ENCODE measurements around the gene STRA6. TPM values are rescaled to one million over a fixed set of nuclear protein-coding genes. Genes with fewer than 3 reads are reported as not detected.

Gene STRA6
- total and polyA plus RNA-seq, 2 of the 8 experiments (the other 6 are each of a cell fraction or from before 2014, with no cell fraction given), result 9.3 to 14.5 TPM

DNA sequence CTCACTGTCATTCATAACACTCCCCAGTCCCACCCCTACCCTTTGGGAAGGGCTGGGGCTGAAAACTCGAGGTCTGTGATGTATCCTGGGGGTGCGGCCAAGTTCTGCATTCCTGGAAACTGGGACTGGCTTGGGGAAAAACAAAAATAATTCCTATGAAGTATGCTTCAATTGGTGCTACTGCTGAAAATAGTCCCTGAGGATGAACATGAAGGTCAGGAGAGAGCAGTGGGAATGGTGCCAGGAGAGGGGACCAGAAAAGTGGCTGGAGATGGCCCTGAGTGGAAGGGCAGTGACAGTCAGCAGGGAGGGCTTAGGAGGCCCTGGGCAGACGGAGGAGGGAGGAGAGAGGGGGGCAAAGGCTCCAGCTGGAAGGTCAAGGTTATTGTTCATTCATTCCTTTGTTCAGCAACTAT lies 33.9 kb downstream of the STRA6 start (continued):
- TF ChIP-seq NANOG (IDR thresholded peaks at IDR 0.05; ENCODE audit: insufficient read depth, low read depth, low read length, poor library complexity, severe bottlenecking), result no peak
- no peak for TF ChIP-seq TAF1 (IDR thresholded peaks at IDR 0.05; ENCODE audit: low read depth, low read length)
- TF ChIP-seq CREB1 (IDR thresholded peaks at IDR 0.05), result no peak
- no peak for TF ChIP-seq CHD1 (IDR thresholded peaks at IDR 0.05; ENCODE audit: low read depth, low read length)

All from H1 (cell line).